NB4 (cell line): ENCODE results near the gene RNF220.
A peak's percentile ranks its signal among the peaks of the same experiment; 100 is the strongest.

ENCODE experiments used
- DNase-seq: peaks from one replicate; pipeline ENCODE4 v3.0.0; 2010; ENCODE audit warnings: low read depth
- H3K4me3 ChIP-seq: one replicate; pipeline ENCODE4 v1.5.1; 2011; ENCODE audit warnings: mild to moderate bottlenecking, low read depth, low read length, moderate library complexity
- MYC ChIP-seq: IDR thresholded peaks from 2 replicates; pipeline ENCODE4 v1.6.1; 2011; ENCODE audit warnings: low read depth, low read length
- POLR2A ChIP-seq: IDR thresholded peaks from 2 replicates; pipeline ENCODE4 v1.6.1; 2011; ENCODE audit warnings: mild to moderate bottlenecking; ENCODE audit not compliant: insufficient read length; ENCODE audit errors: extremely low read depth
- TF ChIP-seq, protein P1 (sequence below): IDR thresholded peaks from 2 replicates; pipeline ENCODE4 v1.6.1; 2011; ENCODE audit warnings: low read depth, low read length
- TF ChIP-seq, protein P2 (sequence below): IDR thresholded peaks from one replicate; pipeline ENCODE4 v1.5.1; 2012; ENCODE audit warnings: low read depth, low read length

Gene RNF220

DNA sequence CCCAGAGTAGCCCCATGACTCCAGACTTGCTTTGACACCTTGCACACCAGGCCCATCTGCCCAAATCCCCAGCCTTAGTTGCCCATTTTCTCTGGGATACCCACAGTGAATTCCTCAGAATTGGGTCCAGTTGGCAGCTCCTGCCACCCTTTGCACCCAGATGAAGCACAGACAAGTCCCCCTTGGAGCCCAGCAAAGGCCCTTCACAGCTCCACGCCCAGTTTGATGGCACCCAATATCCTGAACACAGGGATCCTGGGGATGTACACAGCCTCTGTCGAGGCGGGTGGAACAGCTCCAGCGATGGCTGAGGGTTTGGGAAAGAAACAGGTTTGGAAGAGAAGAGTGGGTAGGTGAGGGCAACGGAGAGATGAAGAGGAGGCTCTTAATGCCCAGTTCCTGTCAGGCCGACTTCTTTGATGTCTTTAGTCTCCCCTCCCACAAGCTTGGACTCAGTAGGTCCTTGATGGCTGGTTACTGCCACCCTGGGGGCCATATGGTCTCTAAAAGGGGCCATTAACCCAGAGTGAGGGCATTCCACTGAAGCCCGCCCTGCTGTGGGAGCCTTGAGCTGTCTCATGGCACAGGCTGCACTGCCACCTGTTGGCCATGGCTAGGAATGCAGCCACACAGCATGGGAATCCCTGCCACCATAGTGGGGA, 247.5 kb downstream of the RNF220 start:
- H3K4me3 ChIP-seq, result no peak overlapping the region
- TF ChIP-seq, protein P1, sequence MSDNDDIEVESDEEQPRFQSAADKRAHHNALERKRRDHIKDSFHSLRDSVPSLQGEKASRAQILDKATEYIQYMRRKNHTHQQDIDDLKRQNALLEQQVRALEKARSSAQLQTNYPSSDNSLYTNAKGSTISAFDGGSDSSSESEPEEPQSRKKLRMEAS, result peak; percentile 66
- TF ChIP-seq, protein P2, sequence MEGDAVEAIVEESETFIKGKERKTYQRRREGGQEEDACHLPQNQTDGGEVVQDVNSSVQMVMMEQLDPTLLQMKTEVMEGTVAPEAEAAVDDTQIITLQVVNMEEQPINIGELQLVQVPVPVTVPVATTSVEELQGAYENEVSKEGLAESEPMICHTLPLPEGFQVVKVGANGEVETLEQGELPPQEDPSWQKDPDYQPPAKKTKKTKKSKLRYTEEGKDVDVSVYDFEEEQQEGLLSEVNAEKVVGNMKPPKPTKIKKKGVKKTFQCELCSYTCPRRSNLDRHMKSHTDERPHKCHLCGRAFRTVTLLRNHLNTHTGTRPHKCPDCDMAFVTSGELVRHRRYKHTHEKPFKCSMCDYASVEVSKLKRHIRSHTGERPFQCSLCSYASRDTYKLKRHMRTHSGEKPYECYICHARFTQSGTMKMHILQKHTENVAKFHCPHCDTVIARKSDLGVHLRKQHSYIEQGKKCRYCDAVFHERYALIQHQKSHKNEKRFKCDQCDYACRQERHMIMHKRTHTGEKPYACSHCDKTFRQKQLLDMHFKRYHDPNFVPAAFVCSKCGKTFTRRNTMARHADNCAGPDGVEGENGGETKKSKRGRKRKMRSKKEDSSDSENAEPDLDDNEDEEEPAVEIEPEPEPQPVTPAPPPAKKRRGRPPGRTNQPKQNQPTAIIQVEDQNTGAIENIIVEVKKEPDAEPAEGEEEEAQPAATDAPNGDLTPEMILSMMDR, result peak; percentile 96
- TF ChIP-seq MYC (peak; percentile 46; the same call in 1 of the 2 replicates), POLR2A (no peak)
- DNase-seq, result peak; percentile 72

DNA sequence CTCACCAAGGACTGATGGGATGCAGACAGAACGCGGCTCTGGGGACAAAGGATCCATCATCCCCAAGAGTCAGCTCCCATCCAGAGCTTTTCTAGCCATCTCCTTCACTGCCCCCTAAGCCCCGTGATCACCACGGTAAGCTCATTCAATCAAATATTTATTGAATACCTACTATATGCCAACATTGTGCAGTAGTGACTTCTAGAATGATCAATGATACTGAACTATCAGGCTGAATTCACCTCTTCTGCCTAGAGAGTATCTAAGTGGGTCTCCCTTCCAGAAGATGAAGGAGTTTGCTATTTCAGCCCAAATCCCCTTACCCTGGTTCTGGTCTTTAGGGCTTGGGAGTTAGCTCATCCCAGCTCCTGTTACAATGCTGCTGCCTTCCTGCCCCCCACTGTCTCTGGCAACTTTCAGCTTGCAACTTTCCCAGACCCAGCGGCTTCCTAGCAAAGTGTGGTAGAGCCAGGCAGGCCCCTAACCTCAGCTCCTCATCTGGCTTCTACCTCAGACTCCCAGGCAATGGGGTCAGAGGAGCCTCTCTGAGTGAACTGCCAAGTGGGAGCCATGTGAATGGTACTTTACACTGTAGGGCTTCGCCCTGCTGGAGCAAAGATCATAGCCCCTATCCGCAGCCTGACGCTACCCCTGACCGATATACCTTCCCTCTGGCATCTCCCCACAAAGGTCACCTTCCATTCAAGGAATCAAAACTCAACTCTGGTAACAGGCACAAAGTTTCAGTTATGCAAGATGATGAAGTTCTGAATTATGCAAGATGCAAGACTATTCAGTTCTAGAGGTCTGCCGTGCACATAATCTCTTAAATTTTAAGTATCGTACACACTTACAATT, 248.3 kb downstream of the RNF220 start:
- DNase-seq, result no peak
- no peak overlapping the region for H3K4me3 ChIP-seq
- TF ChIP-seq POLR2A, result no peak
- TF ChIP-seq, protein P1, result no peak
- no peak for TF ChIP-seq MYC
- TF ChIP-seq, protein P2, result no peak

DNA sequence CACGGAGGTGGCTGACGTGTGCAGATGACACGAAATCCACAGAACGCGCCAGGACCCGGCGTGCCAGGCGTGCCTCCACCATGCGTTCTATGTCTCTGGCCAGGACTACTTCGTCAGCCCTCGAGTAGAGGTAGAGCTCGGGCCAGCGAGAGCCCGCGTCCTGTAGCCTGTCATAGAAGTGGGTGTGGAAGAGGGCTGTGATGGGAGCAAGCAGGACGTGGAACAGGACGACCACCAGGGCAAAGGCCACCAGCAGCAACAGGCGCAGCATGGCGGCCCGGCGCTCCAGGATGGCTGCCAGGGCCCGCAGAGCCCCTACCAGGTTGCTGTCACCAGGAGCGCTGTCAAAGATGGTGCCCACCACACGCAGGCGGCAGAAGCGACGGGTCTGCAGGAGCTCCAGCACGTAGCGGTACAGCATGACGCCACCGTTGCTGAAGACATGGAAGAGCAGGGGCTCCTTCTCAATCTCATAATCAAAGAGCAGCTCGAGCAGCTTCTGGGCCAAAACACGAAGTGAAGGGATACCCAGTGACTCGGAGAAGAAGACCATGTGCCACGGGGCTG, 249.6 kb downstream of the RNF220 start:
- TF ChIP-seq, protein P1, result no peak
- TF ChIP-seq, protein P2, result no peak
- no peak for TF ChIP-seq MYC
- TF ChIP-seq POLR2A, result no peak
- H3K4me3 ChIP-seq, result no peak overlapping the region
- no peak for DNase-seq

DNA sequence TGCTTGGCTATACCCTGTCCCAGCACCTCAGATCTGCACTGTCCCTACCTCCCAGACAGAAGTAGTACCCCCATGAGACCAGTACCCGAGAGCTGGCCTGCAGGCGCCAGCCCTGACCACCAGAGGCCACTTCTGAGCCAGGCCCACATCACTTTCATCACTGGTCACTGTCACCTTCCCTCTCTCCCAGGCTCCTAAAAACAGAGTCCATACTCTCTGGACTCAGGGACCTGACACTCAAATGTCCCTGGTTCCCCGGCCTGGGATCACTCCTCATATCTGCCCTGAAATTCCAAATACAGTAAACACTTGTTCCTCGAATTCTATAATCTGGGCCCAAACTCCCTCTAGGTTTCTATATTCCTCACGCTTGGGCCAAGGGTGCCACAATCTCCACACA, 250.6 kb downstream of the RNF220 start:
- DNase-seq, result peak; percentile 58
- TF ChIP-seq, protein P2, result peak; percentile 95
- TF ChIP-seq MYC, result no peak
- H3K4me3 ChIP-seq, result no peak overlapping the region

DNA sequence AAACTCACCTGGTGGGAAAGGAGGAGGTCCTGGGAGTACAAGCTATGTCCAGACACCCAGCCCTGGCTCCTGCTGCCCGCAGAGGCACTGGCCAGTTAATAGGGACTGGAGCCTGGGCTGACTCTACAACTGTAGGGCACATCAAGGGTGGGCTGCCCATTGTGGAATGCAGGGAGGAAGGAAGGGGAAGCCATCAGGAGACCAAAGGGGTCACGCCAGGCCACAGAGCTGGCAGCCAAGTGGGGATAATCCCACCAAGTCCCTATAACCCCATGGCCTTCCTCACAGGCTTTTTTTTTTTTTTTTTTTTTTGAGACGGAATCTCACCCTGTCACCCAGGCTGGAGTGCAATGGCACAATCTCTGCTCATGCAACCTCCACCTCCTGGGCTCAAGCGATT, 254.5 kb downstream of the RNF220 start:
- no peak for DNase-seq
- no peak for TF ChIP-seq POLR2A
- no peak overlapping the region for H3K4me3 ChIP-seq

DNA sequence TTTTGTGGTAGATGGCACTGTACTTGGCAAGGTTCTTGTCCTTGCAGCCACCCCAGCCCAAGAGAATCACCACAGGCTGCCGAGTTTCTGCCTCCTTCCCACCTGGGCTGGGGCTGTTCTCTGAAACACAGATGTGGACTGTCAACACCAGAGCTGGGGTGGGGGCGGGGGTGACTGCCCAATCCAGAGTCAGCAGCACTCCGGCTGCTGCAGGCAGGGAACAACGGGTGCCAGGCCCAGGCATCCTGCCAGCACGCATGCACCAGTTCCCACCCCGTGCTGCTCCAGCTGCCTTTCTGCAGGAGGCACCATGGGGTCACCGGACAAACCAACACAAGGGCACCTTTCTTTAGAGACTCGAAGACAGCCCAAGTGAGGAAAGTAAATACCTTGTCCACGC, 255.1 kb downstream of the RNF220 start:
- no peak overlapping the region for H3K4me3 ChIP-seq
- no peak for DNase-seq
- TF ChIP-seq MYC (no peak), POLR2A (no peak)
- TF ChIP-seq, protein P2, result no peak
- TF ChIP-seq, protein P1, result no peak
